Mesothelial cell of epicardium (in vitro differentiated cells): ENCODE data around the gene DIP2C. TPM values are rescaled to one million over a fixed set of nuclear protein-coding genes. Genes with fewer than 3 reads are reported as not detected.

Source experiments
- DNase-seq, 2 experiments: peaks; one replicate each; pipeline ENCODE4 v3.0.0; 2021; ENCODE audit warnings: low spot score in 2 of 2; ENCODE audit not compliant: unreplicated experiment in 2 of 2
- H3K27ac Mint-ChIP-seq: 2 replicates; pipeline ENCODE4 v1.8.0; 2021; ENCODE audit warnings: mixed read lengths
- H3K27me3 Mint-ChIP-seq: 2 replicates; pipeline ENCODE4 v1.8.0; 2021; ENCODE audit warnings: low read depth, mixed read lengths
- H3K36me3 Mint-ChIP-seq: 2 replicates; pipeline ENCODE4 v1.8.0; 2021; ENCODE audit warnings: mixed read lengths
- H3K4me1 Mint-ChIP-seq: 2 replicates; pipeline ENCODE4 v1.8.0; 2021; ENCODE audit warnings: mixed read lengths
- H3K4me3 Mint-ChIP-seq: 2 replicates; pipeline ENCODE4 v1.8.0; 2021; ENCODE audit warnings: mild to moderate bottlenecking, moderate library complexity, mixed read lengths
- H3K9me3 Mint-ChIP-seq: 2 replicates; pipeline ENCODE4 v1.8.0; 2021; ENCODE audit warnings: mixed read lengths
- CTCF ChIP-seq: fragments of 200-600 bp; sonication (generic); IDR thresholded peaks from one replicate; pipeline ENCODE4 v1.5.0; 2021; ENCODE audit warnings: antibody characterized with exemption; ENCODE audit not compliant: unreplicated experiment
- total RNA-seq: library from RNA; stranded (reverse); gene quantifications from 3 replicates; pipeline ENCODE4 v1.2.1, GENCODE V29; 2021

Gene DIP2C
- total RNA-seq, 1 donor from 2014 or later = 30.3 TPM

GRCh38 chr10:260819-261429 is 428.5 kb downstream of the DIP2C start:
- H3K36me3 Mint-ChIP-seq = peaks cover 20% of the 10 kb centered on the region
- peaks cover 4% of the 10 kb centered on the region for H3K9me3 Mint-ChIP-seq
- no peak overlapping the region for H3K27ac Mint-ChIP-seq
- no peak for DNase-seq
- H3K4me3 Mint-ChIP-seq = no peak overlapping the region
- no peaks in the 10 kb centered on the region for H3K27me3 Mint-ChIP-seq
- H3K4me1 Mint-ChIP-seq = no peaks in the 10 kb centered on the region
- TF ChIP-seq CTCF = no peak

DNA sequence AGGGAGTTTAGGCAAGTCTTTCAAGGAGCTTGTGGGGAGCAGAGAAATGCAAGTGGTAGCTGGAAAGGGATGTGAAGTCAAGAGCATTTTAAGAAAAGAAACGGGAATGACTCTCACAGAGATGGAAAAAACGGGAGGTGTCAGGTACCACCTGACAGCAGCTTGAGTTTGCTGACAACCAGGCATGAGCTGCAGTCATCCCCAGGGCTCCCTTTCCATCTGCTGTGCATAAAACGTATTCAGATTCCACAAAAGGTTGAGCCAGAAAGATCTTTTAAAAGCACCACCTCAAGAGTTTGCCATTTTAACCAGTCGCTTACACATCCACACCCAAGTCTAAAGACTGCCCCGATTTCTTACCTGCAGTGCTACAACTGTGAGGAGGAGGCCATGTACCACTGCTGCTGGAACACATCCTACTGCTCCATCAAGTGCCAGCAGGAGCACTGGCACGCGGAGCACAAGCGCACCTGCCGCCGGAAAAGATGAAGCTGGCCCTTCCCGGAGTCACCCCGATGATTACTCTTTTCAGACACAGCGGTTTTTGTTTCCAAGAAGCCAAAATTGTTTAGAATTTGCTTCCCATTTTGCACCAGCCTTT is 437.4 kb downstream of the DIP2C start:
- peaks cover 64% of the 10 kb centered on the region for H3K36me3 Mint-ChIP-seq
- H3K9me3 Mint-ChIP-seq = no peaks in the 10 kb centered on the region
- H3K27ac Mint-ChIP-seq = no peak overlapping the region
- TF ChIP-seq CTCF = no peak
- H3K4me3 Mint-ChIP-seq = no peak overlapping the region
- no peaks in the 10 kb centered on the region for H3K27me3 Mint-ChIP-seq
- H3K4me1 Mint-ChIP-seq = no peaks in the 10 kb centered on the region
- no peak for DNase-seq

GRCh38 chr10:248307-248706 is 441.2 kb downstream of the DIP2C start:
- Mint-ChIP-seq H3K36me3 (peaks cover 55% of the 10 kb centered on the region), H3K9me3 (no peaks in the 10 kb centered on the region), H3K27me3 (no peaks in the 10 kb centered on the region), H3K4me1 (peaks cover 2% of the 10 kb centered on the region), H3K4me3 (no peak overlapping the region), H3K27ac (no peak overlapping the region)
- no peak for TF ChIP-seq CTCF
- no peak for DNase-seq

DNA sequence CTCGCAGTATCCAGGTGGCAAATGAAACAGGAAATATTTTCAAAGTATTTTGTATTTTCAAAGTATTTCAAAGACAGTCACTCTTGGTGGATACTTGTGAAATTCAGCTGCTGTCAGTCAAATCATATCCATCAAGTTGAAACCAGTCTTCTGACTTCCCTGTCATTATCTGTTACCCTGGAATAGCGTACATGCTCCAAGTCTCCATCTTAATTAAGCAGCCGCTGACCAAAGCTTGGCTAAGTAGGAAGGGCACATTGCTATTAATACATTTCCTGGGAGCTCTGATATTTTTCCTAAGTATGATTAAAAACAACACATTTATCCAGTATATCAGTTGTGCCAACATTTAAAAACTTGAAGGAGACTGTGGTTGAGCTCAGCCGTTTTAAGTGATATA is 442.0 kb downstream of the DIP2C start:
- DNase-seq = no peak
- H3K4me1 Mint-ChIP-seq = peaks cover 2% of the 10 kb centered on the region
- H3K4me3 Mint-ChIP-seq = no peak overlapping the region
- no peak overlapping the region for H3K27ac Mint-ChIP-seq
- peaks cover 54% of the 10 kb centered on the region for H3K36me3 Mint-ChIP-seq
- no peaks in the 10 kb centered on the region for H3K9me3 Mint-ChIP-seq
- no peaks in the 10 kb centered on the region for H3K27me3 Mint-ChIP-seq
- no peak for TF ChIP-seq CTCF

- H3K9me3 Mint-ChIP-seq = no peaks in the 10 kb centered on the region
- peaks cover 2% of the 10 kb centered on the region for H3K4me1 Mint-ChIP-seq
- H3K36me3 Mint-ChIP-seq = peaks cover 44% of the 10 kb centered on the region
- H3K27me3 Mint-ChIP-seq = no peaks in the 10 kb centered on the region
- no peak for DNase-seq
- TF ChIP-seq CTCF = no peak
- H3K4me3 Mint-ChIP-seq = no peak overlapping the region
- H3K27ac Mint-ChIP-seq = no peak overlapping the region
Measured at GRCh38 chr10:246431-246830, 443.0 kb downstream of the DIP2C start.

GRCh38 chr10:244227-244626 is 445.2 kb downstream of the DIP2C start:
- peaks cover 2% of the 10 kb centered on the region for H3K4me1 Mint-ChIP-seq
- peaks cover 28% of the 10 kb centered on the region for H3K36me3 Mint-ChIP-seq
- H3K9me3 Mint-ChIP-seq = no peaks in the 10 kb centered on the region
- H3K4me3 Mint-ChIP-seq = no peak overlapping the region
- no peak for TF ChIP-seq CTCF
- no peaks in the 10 kb centered on the region for H3K27me3 Mint-ChIP-seq
- H3K27ac Mint-ChIP-seq = peak overlapping the region; percentile 45
- no peak for DNase-seq
